DND-41 (cell line): ENCODE results near the gene CASP9.

Source experiments
- ATAC-seq: fragments of 200-7000 bp; cut with Tn5 transposase; 3 replicates; pipeline ENCODE4 v1.9.1; 2021; ENCODE audit warnings: low read depth; ENCODE audit not compliant: insufficient read depth
- DNase-seq: peaks from one replicate; pipeline ENCODE4 v3.0.0-alpha.2; 2020
- H2AFZ ChIP-seq: 2 replicates; pipeline ENCODE4 v1.6.0; 2012; ENCODE audit warnings: low read depth, low read length
- H3K27ac ChIP-seq: 2 replicates; pipeline ENCODE4 v1.5.1; 2012; ENCODE audit warnings: low read length, inconsistent platforms
- H3K27me3 ChIP-seq: fragments of 200-600 bp; sonication (generic); 2 replicates; pipeline ENCODE4 v1.6.0; 2012; ENCODE audit warnings: low read length, mild to moderate bottlenecking, inconsistent platforms; ENCODE audit not compliant: insufficient read depth, poor library complexity
- H3K36me3 ChIP-seq: 2 replicates; pipeline ENCODE4 v1.5.1; 2012; ENCODE audit warnings: low read length, inconsistent platforms; ENCODE audit not compliant: insufficient read depth
- H3K4me1 ChIP-seq: 2 replicates; pipeline ENCODE4 v1.5.1; 2012; ENCODE audit warnings: mild to moderate bottlenecking, low read length; ENCODE audit not compliant: insufficient read depth
- H3K4me2 ChIP-seq: 2 replicates; pipeline ENCODE4 v1.6.0; 2012; ENCODE audit warnings: mild to moderate bottlenecking, moderate library complexity, low read length, inconsistent platforms; ENCODE audit not compliant: insufficient read depth
- H3K4me3 ChIP-seq, 2 experiments: fragments of 200-600 bp in 1 of 2; shearing (Covaris generic) in 1 of 2; 2 replicates each; pipeline ENCODE4 v1.5.1; 2012 to 2016; ENCODE audit warnings: inconsistent platforms in 2 of 2, low read length in 2 of 2, mild to moderate bottlenecking in 2 of 2, low read depth in 1 of 2, moderate library complexity in 1 of 2
- H3K79me2 ChIP-seq: 2 replicates; pipeline ENCODE4 v1.6.0; 2012; ENCODE audit warnings: low read length, inconsistent platforms; ENCODE audit not compliant: insufficient read depth
- H3K9ac ChIP-seq: 2 replicates; pipeline ENCODE4 v1.6.0; 2012; ENCODE audit warnings: low read depth, mild to moderate bottlenecking, inconsistent platforms, low read length, moderate library complexity
- H3K9me3 ChIP-seq: 2 replicates; pipeline ENCODE4 v1.5.1; 2012; ENCODE audit warnings: low read length, moderate library complexity, mild to moderate bottlenecking, inconsistent platforms; ENCODE audit not compliant: insufficient read depth, severe bottlenecking
- H4K20me1 ChIP-seq: 2 replicates; pipeline ENCODE4 v1.6.0; 2012; ENCODE audit warnings: low read length; ENCODE audit not compliant: insufficient read depth
- CTCF ChIP-seq: IDR thresholded peaks from 2 replicates; pipeline ENCODE4 v1.5.1; 2012; ENCODE audit warnings: borderline replicate concordance, low read length, moderate library complexity, mild to moderate bottlenecking; ENCODE audit not compliant: poor library complexity, severe bottlenecking; ENCODE audit errors: extremely low read depth
- EZH2 ChIP-seq: IDR thresholded peaks from 3 replicates; pipeline ENCODE4 v1.6.1; 2012; ENCODE audit warnings: borderline replicate concordance, low read depth, mild to moderate bottlenecking, moderate library complexity, low read length, inconsistent platforms; ENCODE audit not compliant: severe bottlenecking

Gene CASP9

GRCh38 chr1:15524021-15524282 is at the start of gene CASP9:
TSS of gene CASP9 (minus strand) at chr1:15524215. CDS start at chr1:15524200, 15 bp downstream.
- Histone ChIP-seq H3K9ac (peak within 1 kb of the TSS; percentile 64), H3K4me3 (peak within 1 kb of the TSS; percentile 63 to 92), H2AFZ (peak within 1 kb of the TSS; percentile 90), H3K4me2 (peak within 1 kb of the TSS; percentile 94), H3K9me3 (no peaks in the 10 kb centered on the region), H3K27me3 (no peaks in the 10 kb centered on the region), H3K4me1 (peaks cover 43% of the 10 kb centered on the region), H4K20me1 (no peaks in the 10 kb centered on the region), H3K27ac (peak within 1 kb of the TSS; percentile 94), H3K36me3 (no peaks in the 10 kb centered on the region), H3K79me2 (peaks cover 11% of the 10 kb centered on the region)
- TF ChIP-seq EZH2 (no peak), CTCF (no peak)
- ATAC-seq = no peak; the same call in 2 of the 3 replicates
- DNase-seq = no peak

GRCh38 chr1:15573477-15573876 is 49.5 kb upstream of the CASP9 start:
- Histone ChIP-seq H3K4me2 (no peak overlapping the region), H2AFZ (no peak overlapping the region), H3K4me1 (no peaks in the 10 kb centered on the region), H3K79me2 (no peaks in the 10 kb centered on the region), H3K27ac (no peak overlapping the region), H3K36me3 (peaks cover 7% of the 10 kb centered on the region; the same call in 1 of the 2 replicates), H3K4me3 (no peak overlapping the region), H3K27me3 (no peaks in the 10 kb centered on the region), H3K9me3 (no peaks in the 10 kb centered on the region), H4K20me1 (no peaks in the 10 kb centered on the region; the same call in 1 of the 2 replicates), H3K9ac (no peak overlapping the region)
- no peak for DNase-seq
- no peak for TF ChIP-seq EZH2
- no peak for TF ChIP-seq CTCF
- ATAC-seq = no peak

- H3K36me3 ChIP-seq = peaks cover 29% of the 10 kb centered on the region
- no peaks in the 10 kb centered on the region for H3K27me3 ChIP-seq
- H3K27ac ChIP-seq = no peak overlapping the region
- H3K79me2 ChIP-seq = no peaks in the 10 kb centered on the region
- no peak overlapping the region for H3K4me3 ChIP-seq
- no peak overlapping the region for H2AFZ ChIP-seq
- H3K4me1 ChIP-seq = no peaks in the 10 kb centered on the region
- ATAC-seq = no peak
- H3K9me3 ChIP-seq = no peaks in the 10 kb centered on the region
- H3K9ac ChIP-seq = no peak overlapping the region
- no peaks in the 10 kb centered on the region; the same call in 1 of the 2 replicates for H4K20me1 ChIP-seq
- no peak for TF ChIP-seq CTCF
- H3K4me2 ChIP-seq = no peak overlapping the region
- no peak for DNase-seq
Measured at GRCh38 chr1:15571266-15571665, 47.3 kb upstream of the CASP9 start.

GRCh38 chr1:15570861-15571260 is 46.8 kb upstream of the CASP9 start:
- no peak overlapping the region for H3K9ac ChIP-seq
- no peak for ATAC-seq
- no peaks in the 10 kb centered on the region; the same call in 1 of the 2 replicates for H4K20me1 ChIP-seq
- H3K4me3 ChIP-seq = no peak overlapping the region
- no peak overlapping the region for H3K27ac ChIP-seq
- TF ChIP-seq CTCF = no peak
- TF ChIP-seq EZH2 = no peak
- peaks cover 33% of the 10 kb centered on the region for H3K36me3 ChIP-seq
- H3K9me3 ChIP-seq = no peaks in the 10 kb centered on the region
- no peak overlapping the region for H2AFZ ChIP-seq
- H3K4me2 ChIP-seq = no peak overlapping the region
- H3K27me3 ChIP-seq = no peaks in the 10 kb centered on the region
- no peaks in the 10 kb centered on the region for H3K4me1 ChIP-seq
- H3K79me2 ChIP-seq = no peaks in the 10 kb centered on the region
- no peak for DNase-seq
